ENCODE measurements around the gene TXNDC11. TPM values are rescaled to one million over a fixed set of nuclear protein-coding genes. Genes with fewer than 3 reads are reported as not detected.

TXNDC11 gene
- total and polyA plus RNA-seq, 9 of the 15 experiments (the other 6 are each of a cell fraction or from before 2014, with no cell fraction given) = 0.66 to 32.6 (median 26.2) TPM

DNA sequence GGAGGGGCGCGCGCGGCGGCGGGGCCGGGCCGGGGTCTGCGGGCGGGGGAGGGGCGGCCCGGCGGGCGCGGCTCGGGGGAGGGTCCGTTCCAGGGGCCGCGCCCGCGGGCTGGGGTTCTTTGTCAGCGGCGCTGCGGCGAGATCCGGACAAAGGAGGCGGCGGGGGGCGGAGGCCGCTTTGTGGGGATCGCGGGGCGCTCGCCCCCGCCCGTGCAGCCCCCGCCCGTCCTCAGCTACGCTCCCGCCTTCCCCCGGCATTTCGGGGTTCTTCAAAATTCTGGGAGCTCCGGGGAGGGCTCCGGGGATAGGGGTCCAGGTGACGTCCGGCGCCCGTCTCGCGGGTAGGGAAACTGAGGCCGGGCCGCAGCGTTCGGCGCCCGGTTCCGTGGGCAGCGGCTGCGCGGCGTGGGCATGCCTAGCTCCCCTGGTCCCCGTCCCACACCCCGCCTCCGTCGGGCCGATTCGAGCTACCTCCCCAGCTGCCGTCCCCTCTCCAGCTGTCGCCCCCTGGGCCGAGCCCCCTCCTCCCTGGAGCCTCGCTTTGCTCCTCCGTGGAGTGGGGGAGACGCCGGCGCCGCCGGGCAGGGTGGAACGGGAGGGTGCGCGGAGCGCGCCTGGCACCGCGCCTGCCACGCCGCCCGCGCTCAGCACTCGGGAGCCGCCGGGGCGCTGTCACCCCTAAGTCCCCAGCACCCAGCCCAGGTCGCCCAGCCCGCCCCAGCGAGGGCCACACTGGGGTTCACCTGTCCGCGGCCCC lies 73.9 kb downstream of the TXNDC11 start:
- H4K20me1 ChIP-seq (replicated peaks; ENCODE audit: control insufficient read depth, insufficient read depth, low read length) = peaks cover 18% of the 10 kb centered on the region; the same call in 1 of the 2 replicates
- no peaks in the 10 kb centered on the region for H3K9me1 ChIP-seq (ENCODE audit: control insufficient read depth, insufficient read depth, low read length)
- H3K9me3 ChIP-seq (replicated peaks; ENCODE audit: control insufficient read depth, insufficient read depth, low read depth, low read length) = no peaks in the 10 kb centered on the region
- H3K9ac ChIP-seq (ENCODE audit: insufficient read depth in 1 of 2, low read depth in 2 of 2, low read length in 2 of 2) = peak overlapping the region in 1 of 2 experiments; percentile 86; a peak in 2 of 4 replicates
- peaks cover 4 to 59% of the 10 kb centered on the region in 2 experiments; a peak in 4 of 5 replicates for H3K4me1 ChIP-seq (replicated peaks in 1 of 2; ENCODE audit: control insufficient read depth in 2 of 2, insufficient read depth in 2 of 2, low read length in 2 of 2)
- peak overlapping the region; percentile 41 for H3K4me3 ChIP-seq
- no peaks in the 10 kb centered on the region for H3K79me2 ChIP-seq (ENCODE audit: control insufficient read depth, insufficient read depth, low read length)
- WGBS (ENCODE audit: insufficient coverage, low coverage, missing lambda C conversion rate) = 47% methylated on average over 17 of the region's 97 CpGs
- peak overlapping the region; percentile 51; the same call in 1 of the 2 replicates for H2AFZ ChIP-seq (ENCODE audit: low read depth, low read length)
- DNase-seq (ENCODE audit: extremely low read depth in 1 of 4, low spot score in 3 of 4) (no peak), FAIRE-seq (no peak), ATAC-seq (no peak)
- no peak overlapping the region for H3K4me2 ChIP-seq (ENCODE audit: insufficient read depth, low read length)
- H3K36me3 ChIP-seq (ENCODE audit: control insufficient read depth, insufficient read depth, low read length) = no peaks in the 10 kb centered on the region
- POLR2A ChIA-PET = interaction anchor here (0.7 to 1.6 kb wide), 2 partner anchors 8 to 10 kb away, joined by 3 to 5 read pairs; no protein-coding TSS in a partner anchor
- no TSS peak for BruUV-seq (replicated peaks)
- peaks cover 2 to 31% of the 10 kb centered on the region in 2 experiments; a peak in 3 of 5 replicates for H3K27me3 ChIP-seq (ENCODE audit: control insufficient read depth in 2 of 2, insufficient read depth in 2 of 2, low read length in 2 of 2)
- CTCF ChIA-PET (ENCODE audit: low intra/inter-chr PET ratio) = no interaction called here
- no peak overlapping the region for H3K27ac ChIP-seq (ENCODE audit: extremely low read depth, low read depth, low read length)
- intact Hi-C loops (cut with micrococcal nuclease) (no loop called here), in situ Hi-C loops (cut with MboI) (loop anchor here (25.0 kb wide), 1 partner anchor 706 kb away; no protein-coding TSS in a partner anchor)
- TF ChIP-seq, protein P1, sequence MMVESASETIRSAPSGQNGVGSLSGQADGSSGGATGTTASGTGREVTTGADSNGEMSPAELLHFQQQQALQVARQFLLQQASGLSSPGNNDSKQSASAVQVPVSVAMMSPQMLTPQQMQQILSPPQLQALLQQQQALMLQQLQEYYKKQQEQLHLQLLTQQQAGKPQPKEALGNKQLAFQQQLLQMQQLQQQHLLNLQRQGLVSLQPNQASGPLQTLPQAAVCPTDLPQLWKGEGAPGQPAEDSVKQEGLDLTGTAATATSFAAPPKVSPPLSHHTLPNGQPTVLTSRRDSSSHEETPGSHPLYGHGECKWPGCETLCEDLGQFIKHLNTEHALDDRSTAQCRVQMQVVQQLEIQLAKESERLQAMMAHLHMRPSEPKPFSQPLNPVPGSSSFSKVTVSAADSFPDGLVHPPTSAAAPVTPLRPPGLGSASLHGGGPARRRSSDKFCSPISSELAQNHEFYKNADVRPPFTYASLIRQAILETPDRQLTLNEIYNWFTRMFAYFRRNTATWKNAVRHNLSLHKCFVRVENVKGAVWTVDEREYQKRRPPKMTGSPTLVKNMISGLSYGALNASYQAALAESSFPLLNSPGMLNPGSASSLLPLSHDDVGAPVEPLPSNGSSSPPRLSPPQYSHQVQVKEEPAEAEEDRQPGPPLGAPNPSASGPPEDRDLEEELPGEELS (CRISPR knock-in tag; IDR thresholded peaks at IDR 0.05; ENCODE audit: borderline replicate concordance) = no peak
- TF ChIP-seq, protein P2, sequence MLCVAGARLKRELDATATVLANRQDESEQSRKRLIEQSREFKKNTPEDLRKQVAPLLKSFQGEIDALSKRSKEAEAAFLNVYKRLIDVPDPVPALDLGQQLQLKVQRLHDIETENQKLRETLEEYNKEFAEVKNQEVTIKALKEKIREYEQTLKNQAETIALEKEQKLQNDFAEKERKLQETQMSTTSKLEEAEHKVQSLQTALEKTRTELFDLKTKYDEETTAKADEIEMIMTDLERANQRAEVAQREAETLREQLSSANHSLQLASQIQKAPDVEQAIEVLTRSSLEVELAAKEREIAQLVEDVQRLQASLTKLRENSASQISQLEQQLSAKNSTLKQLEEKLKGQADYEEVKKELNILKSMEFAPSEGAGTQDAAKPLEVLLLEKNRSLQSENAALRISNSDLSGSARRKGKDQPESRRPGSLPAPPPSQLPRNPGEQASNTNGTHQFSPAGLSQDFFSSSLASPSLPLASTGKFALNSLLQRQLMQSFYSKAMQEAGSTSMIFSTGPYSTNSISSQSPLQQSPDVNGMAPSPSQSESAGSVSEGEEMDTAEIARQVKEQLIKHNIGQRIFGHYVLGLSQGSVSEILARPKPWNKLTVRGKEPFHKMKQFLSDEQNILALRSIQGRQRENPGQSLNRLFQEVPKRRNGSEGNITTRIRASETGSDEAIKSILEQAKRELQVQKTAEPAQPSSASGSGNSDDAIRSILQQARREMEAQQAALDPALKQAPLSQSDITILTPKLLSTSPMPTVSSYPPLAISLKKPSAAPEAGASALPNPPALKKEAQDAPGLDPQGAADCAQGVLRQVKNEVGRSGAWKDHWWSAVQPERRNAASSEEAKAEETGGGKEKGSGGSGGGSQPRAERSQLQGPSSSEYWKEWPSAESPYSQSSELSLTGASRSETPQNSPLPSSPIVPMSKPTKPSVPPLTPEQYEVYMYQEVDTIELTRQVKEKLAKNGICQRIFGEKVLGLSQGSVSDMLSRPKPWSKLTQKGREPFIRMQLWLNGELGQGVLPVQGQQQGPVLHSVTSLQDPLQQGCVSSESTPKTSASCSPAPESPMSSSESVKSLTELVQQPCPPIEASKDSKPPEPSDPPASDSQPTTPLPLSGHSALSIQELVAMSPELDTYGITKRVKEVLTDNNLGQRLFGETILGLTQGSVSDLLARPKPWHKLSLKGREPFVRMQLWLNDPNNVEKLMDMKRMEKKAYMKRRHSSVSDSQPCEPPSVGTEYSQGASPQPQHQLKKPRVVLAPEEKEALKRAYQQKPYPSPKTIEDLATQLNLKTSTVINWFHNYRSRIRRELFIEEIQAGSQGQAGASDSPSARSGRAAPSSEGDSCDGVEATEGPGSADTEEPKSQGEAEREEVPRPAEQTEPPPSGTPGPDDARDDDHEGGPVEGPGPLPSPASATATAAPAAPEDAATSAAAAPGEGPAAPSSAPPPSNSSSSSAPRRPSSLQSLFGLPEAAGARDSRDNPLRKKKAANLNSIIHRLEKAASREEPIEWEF (CRISPR knock-in tag; IDR thresholded peaks at IDR 0.05) = 0 out of 2 replicates have a peak, but pooled peaks have one; percentile 34
- TF ChIP-seq, protein P3, sequence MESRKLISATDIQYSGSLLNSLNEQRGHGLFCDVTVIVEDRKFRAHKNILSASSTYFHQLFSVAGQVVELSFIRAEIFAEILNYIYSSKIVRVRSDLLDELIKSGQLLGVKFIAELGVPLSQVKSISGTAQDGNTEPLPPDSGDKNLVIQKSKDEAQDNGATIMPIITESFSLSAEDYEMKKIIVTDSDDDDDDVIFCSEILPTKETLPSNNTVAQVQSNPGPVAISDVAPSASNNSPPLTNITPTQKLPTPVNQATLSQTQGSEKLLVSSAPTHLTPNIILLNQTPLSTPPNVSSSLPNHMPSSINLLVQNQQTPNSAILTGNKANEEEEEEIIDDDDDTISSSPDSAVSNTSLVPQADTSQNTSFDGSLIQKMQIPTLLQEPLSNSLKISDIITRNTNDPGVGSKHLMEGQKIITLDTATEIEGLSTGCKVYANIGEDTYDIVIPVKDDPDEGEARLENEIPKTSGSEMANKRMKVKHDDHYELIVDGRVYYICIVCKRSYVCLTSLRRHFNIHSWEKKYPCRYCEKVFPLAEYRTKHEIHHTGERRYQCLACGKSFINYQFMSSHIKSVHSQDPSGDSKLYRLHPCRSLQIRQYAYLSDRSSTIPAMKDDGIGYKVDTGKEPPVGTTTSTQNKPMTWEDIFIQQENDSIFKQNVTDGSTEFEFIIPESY (CRISPR knock-in tag; IDR thresholded peaks at IDR 0.05) = peak; percentile 73; the same call in 1 of the 2 replicates
- TF ChIP-seq ZNF239 (CRISPR knock-in tag; IDR thresholded peaks at IDR 0.05) (no peak), ZBTB1 (CRISPR knock-in tag; IDR thresholded peaks at IDR 0.05; ENCODE audit: borderline replicate concordance, low read depth) (no peak)
- TF ChIP-seq, protein P4, sequence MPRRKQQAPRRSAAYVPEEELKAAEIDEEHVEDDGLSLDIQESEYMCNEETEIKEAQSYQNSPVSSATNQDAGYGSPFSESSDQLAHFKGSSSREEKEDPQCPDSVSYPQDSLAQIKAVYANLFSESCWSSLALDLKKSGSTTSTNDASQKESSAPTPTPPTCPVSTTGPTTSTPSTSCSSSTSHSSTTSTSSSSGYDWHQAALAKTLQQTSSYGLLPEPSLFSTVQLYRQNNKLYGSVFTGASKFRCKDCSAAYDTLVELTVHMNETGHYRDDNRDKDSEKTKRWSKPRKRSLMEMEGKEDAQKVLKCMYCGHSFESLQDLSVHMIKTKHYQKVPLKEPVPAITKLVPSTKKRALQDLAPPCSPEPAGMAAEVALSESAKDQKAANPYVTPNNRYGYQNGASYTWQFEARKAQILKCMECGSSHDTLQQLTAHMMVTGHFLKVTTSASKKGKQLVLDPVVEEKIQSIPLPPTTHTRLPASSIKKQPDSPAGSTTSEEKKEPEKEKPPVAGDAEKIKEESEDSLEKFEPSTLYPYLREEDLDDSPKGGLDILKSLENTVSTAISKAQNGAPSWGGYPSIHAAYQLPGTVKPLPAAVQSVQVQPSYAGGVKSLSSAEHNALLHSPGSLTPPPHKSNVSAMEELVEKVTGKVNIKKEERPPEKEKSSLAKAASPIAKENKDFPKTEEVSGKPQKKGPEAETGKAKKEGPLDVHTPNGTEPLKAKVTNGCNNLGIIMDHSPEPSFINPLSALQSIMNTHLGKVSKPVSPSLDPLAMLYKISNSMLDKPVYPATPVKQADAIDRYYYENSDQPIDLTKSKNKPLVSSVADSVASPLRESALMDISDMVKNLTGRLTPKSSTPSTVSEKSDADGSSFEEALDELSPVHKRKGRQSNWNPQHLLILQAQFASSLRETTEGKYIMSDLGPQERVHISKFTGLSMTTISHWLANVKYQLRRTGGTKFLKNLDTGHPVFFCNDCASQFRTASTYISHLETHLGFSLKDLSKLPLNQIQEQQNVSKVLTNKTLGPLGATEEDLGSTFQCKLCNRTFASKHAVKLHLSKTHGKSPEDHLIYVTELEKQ (CRISPR knock-in tag; IDR thresholded peaks at IDR 0.05) = no peak
